WTC11 (cell line): Measurements from ENCODE around the gene ADARB2.

Source experiments
- ATF6 ChIP-seq: sonication (generic); formaldehyde crosslinking; IDR thresholded peaks from 2 replicates; pipeline ENCODE4 v1.8.1; 2023; ENCODE audit warnings: mild to moderate bottlenecking, missing genetic modification reagents
- CTCF ChIP-seq: fragments of 200-600 bp; IDR thresholded peaks from 2 replicates; pipeline ENCODE4 v1.8.0; 2022; ENCODE audit warnings: antibody characterized with exemption
- FOXP1 ChIP-seq: sonication (generic); formaldehyde crosslinking; IDR thresholded peaks from 2 replicates; pipeline ENCODE4 v1.8.0; 2022; ENCODE audit warnings: missing genetic modification reagents, mild to moderate bottlenecking, moderate library complexity, borderline replicate concordance
- JUN ChIP-seq: sonication (generic); formaldehyde crosslinking; IDR thresholded peaks from 2 replicates; pipeline ENCODE4 v1.8.0; 2023; ENCODE audit warnings: mild to moderate bottlenecking, missing genetic modification reagents
- NR1H2 ChIP-seq: sonication (generic); formaldehyde crosslinking; IDR thresholded peaks from 2 replicates; pipeline ENCODE4 v1.9.0; 2021; ENCODE audit warnings: mild to moderate bottlenecking, moderate library complexity, missing genetic modification reagents
- TCF7 ChIP-seq: sonication (generic); formaldehyde crosslinking; IDR thresholded peaks from 2 replicates; pipeline ENCODE4 v1.8.0; 2022; ENCODE audit warnings: mild to moderate bottlenecking, low read depth, missing genetic modification reagents, moderate library complexity
- ZNF263 ChIP-seq: sonication (generic); formaldehyde crosslinking; IDR thresholded peaks from 2 replicates; pipeline ENCODE4 v1.8.1; 2022; ENCODE audit warnings: low read depth, mild to moderate bottlenecking, moderate library complexity, missing genetic modification reagents
- TF ChIP-seq, protein P1 (sequence below): fragments of 250-450 bp; sonication (Bioruptor Pico); IDR thresholded peaks from 2 replicates; pipeline ENCODE4 v1.9.0; 2021; ENCODE audit warnings: mild to moderate bottlenecking, borderline replicate concordance
- TF ChIP-seq, protein P2 (sequence below): sonication (generic); formaldehyde crosslinking; IDR thresholded peaks from 2 replicates; pipeline ENCODE4 v1.8.1; 2023; ENCODE audit warnings: mild to moderate bottlenecking, missing genetic modification reagents, moderate library complexity
- TF ChIP-seq, protein P3 (sequence below): sonication (generic); formaldehyde crosslinking; IDR thresholded peaks from 2 replicates; pipeline ENCODE4 v1.8.0; 2022; ENCODE audit warnings: mild to moderate bottlenecking, missing genetic modification reagents

DNA sequence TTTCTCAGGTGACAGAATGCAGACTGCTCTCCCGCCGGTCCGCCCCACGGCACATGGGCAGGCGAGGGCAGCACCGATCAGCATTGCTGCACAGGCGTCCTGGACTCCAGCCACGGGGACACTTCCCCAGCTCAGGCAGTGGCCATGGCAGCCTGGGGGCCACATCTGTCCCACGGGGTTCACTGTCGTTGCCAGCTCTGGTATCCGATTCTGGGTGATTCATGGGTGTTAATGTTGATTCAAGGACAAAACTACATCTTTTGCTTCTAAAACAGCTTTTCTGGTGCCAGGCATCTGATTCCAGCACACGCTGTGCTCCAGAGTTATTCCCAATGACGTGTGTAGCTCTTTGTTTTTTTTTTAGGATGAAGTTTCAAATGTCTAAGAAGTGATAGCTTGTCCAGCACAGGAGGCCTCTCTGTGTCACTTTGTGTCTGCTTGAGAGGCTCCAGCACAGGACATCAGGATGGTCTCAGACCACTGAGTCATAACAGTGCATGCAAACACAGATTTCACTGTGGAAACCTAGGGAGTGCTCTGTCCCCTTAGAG lies 463.1 kb downstream of the ADARB2 start:
- no peak for TF ChIP-seq ATF6
- no peak for TF ChIP-seq JUN (CRISPR knock-in tag)
- no peak for TF ChIP-seq FOXP1 (CRISPR knock-in tag)
- TF ChIP-seq ZNF263 (CRISPR knock-in tag), result no peak
- no peak for TF ChIP-seq CTCF
- TF ChIP-seq, protein P1, sequence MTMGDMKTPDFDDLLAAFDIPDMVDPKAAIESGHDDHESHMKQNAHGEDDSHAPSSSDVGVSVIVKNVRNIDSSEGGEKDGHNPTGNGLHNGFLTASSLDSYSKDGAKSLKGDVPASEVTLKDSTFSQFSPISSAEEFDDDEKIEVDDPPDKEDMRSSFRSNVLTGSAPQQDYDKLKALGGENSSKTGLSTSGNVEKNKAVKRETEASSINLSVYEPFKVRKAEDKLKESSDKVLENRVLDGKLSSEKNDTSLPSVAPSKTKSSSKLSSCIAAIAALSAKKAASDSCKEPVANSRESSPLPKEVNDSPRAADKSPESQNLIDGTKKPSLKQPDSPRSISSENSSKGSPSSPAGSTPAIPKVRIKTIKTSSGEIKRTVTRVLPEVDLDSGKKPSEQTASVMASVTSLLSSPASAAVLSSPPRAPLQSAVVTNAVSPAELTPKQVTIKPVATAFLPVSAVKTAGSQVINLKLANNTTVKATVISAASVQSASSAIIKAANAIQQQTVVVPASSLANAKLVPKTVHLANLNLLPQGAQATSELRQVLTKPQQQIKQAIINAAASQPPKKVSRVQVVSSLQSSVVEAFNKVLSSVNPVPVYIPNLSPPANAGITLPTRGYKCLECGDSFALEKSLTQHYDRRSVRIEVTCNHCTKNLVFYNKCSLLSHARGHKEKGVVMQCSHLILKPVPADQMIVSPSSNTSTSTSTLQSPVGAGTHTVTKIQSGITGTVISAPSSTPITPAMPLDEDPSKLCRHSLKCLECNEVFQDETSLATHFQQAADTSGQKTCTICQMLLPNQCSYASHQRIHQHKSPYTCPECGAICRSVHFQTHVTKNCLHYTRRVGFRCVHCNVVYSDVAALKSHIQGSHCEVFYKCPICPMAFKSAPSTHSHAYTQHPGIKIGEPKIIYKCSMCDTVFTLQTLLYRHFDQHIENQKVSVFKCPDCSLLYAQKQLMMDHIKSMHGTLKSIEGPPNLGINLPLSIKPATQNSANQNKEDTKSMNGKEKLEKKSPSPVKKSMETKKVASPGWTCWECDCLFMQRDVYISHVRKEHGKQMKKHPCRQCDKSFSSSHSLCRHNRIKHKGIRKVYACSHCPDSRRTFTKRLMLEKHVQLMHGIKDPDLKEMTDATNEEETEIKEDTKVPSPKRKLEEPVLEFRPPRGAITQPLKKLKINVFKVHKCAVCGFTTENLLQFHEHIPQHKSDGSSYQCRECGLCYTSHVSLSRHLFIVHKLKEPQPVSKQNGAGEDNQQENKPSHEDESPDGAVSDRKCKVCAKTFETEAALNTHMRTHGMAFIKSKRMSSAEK (CRISPR knock-in tag), result no peak
- no peak for TF ChIP-seq TCF7
- TF ChIP-seq, protein P2, sequence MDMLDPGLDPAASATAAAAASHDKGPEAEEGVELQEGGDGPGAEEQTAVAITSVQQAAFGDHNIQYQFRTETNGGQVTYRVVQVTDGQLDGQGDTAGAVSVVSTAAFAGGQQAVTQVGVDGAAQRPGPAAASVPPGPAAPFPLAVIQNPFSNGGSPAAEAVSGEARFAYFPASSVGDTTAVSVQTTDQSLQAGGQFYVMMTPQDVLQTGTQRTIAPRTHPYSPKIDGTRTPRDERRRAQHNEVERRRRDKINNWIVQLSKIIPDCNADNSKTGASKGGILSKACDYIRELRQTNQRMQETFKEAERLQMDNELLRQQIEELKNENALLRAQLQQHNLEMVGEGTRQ (CRISPR knock-in tag), result no peak
- TF ChIP-seq, protein P3, sequence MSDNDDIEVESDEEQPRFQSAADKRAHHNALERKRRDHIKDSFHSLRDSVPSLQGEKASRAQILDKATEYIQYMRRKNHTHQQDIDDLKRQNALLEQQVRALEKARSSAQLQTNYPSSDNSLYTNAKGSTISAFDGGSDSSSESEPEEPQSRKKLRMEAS (CRISPR knock-in tag), result no peak
- no peak for TF ChIP-seq NR1H2 (CRISPR knock-in tag)
